HUES64 (cell line): ENCODE data around the gene GSC2.

Experiments used
- H3K27ac ChIP-seq: 2 replicates; pipeline ENCODE4 v1.7.0; 2013; ENCODE audit warnings: low read depth, low read length, inconsistent platforms
- H3K27me3 ChIP-seq: 2 replicates; pipeline ENCODE4 v1.6.1; 2013; ENCODE audit warnings: mild to moderate bottlenecking, low read length; ENCODE audit not compliant: insufficient read depth
- H3K36me3 ChIP-seq: 2 replicates; pipeline ENCODE4 v1.6.1; 2013; ENCODE audit warnings: mild to moderate bottlenecking, low read length; ENCODE audit not compliant: insufficient read depth
- H3K4me1 ChIP-seq: 2 replicates; pipeline ENCODE4 v1.6.1; 2013; ENCODE audit warnings: mild to moderate bottlenecking, low read length, moderate library complexity; ENCODE audit not compliant: insufficient read depth
- H3K4me3 ChIP-seq: 2 replicates; pipeline ENCODE4 v1.5.1; 2013; ENCODE audit warnings: mild to moderate bottlenecking, low read length, moderate library complexity
- H3K9ac ChIP-seq: 2 replicates; pipeline ENCODE4 v1.6.1; 2013; ENCODE audit warnings: mild to moderate bottlenecking, low read depth, low read length
- H3K9me3 ChIP-seq: 2 replicates; pipeline ENCODE4 v1.6.1; 2013; ENCODE audit warnings: low read depth, low read length; ENCODE audit not compliant: insufficient read depth
- WGBS: fragments of 150-250, 120-280 bp; methylation state at CpG from one replicate; pipeline ENCODE4 v1.1.7; 2013; ENCODE audit warnings: missing lambda C conversion rate; 5-methylcytosine and 5-hydroxymethylcytosine counted together

The GSC2 gene

GRCh38 chr22:19183216-19183615 is 33.1 kb upstream of the GSC2 start:
- Histone ChIP-seq H3K36me3 (peaks cover 5% of the 10 kb centered on the region; the same call in 1 of the 2 replicates), H3K27me3 (no peaks in the 10 kb centered on the region), H3K9me3 (no peaks in the 10 kb centered on the region), H3K4me3 (no peak overlapping the region), H3K9ac (no peak overlapping the region), H3K27ac (no peak overlapping the region), H3K4me1 (0 out of 2 replicates have a peak, but pooled peaks cover 4% of the 10 kb centered on the region)
- WGBS = 91% methylated on average over 9 of the region's 9 CpGs

- Histone ChIP-seq H3K4me3 (no peak overlapping the region), H3K27me3 (no peaks in the 10 kb centered on the region), H3K27ac (no peak overlapping the region), H3K36me3 (no peaks in the 10 kb centered on the region), H3K4me1 (0 out of 2 replicates have a peak, but pooled peaks cover 4% of the 10 kb centered on the region), H3K9me3 (no peaks in the 10 kb centered on the region), H3K9ac (no peak overlapping the region)
- WGBS = 72% methylated on average over 9 of the region's 9 CpGs
These were observed 32.5 kb upstream of the GSC2 start for GRCh38 chr22:19182472-19183157.

- Histone ChIP-seq H3K36me3 (peaks cover under 1% of the 10 kb centered on the region; the same call in 1 of the 2 replicates), H3K9ac (no peak overlapping the region), H3K9me3 (no peaks in the 10 kb centered on the region), H3K4me1 (0 out of 2 replicates have a peak, but pooled peaks cover 4% of the 10 kb centered on the region), H3K27me3 (no peaks in the 10 kb centered on the region), H3K4me3 (no peak overlapping the region), H3K27ac (no peak overlapping the region)
- WGBS = 84% methylated on average over 12 of the region's 12 CpGs
These were observed 31.8 kb upstream of the GSC2 start for GRCh38 chr22:19181786-19182471.

DNA sequence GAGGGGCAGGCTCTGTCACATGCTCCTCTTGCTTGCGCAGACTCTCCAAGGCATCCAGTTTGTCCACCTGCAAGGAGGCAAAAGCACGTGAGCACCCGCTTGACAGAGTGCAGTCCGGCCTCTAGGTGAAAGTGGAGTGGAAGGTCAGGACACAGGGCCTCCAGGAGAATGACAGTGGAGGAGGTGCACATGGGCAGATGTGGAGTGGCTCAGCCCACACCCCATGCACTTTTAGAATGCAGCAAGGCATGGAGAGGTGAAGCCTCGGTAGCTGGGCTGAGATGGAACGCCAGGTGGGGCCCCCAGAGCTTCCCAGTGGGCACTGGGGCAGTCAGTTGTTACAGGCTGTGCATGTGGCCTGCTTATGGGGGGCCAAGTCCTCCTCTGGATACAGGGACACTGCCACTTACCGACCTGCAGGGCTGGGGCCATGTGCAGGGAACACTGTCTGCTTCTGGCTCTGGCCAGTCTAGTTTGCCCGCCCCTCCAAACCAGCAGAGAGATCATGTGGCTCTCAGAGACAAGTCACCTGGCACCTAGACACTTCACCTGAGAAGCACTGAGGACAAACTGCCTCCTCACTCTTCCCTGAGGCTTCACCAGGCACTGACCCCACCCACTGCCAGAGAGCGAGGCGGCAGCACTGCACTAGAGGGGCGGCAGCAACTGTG is 30.8 kb upstream of the GSC2 start:
- Histone ChIP-seq H3K4me1 (0 out of 2 replicates have a peak, but pooled peaks cover 4% of the 10 kb centered on the region), H3K4me3 (no peak overlapping the region)

DNA sequence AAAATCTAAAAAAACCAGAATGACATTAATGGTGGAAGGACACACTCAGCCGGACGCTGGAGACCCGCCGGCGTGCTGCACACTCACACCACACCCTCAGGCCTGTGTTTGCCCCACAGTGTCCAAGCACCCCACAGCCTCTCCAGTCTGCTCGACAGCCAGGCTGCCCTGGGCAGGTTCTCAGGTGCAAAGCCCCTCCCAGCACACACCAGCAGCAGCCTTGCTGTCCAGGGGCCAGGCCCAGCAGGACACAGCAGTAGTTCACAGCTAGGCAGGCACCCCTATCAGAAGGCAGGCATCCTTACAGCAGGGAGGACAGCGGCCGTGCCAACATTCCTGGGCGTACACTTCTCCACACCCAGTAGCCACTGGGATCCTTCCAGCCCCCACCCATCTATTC is 30.1 kb upstream of the GSC2 start:
- Histone ChIP-seq H3K4me1 (0 out of 2 replicates have a peak, but pooled peaks cover 4% of the 10 kb centered on the region), H3K9ac (no peak overlapping the region), H3K27me3 (no peaks in the 10 kb centered on the region), H3K27ac (no peak overlapping the region), H3K36me3 (peaks cover 11% of the 10 kb centered on the region; the same call in 1 of the 2 replicates), H3K4me3 (no peak overlapping the region), H3K9me3 (no peaks in the 10 kb centered on the region)
- 90% methylated on average over 9 of the region's 9 CpGs for WGBS

More for the DNA sequence above, 30.8 kb upstream of the GSC2 start:
- WGBS = 93% methylated on average over 11 of the region's 11 CpGs
- Histone ChIP-seq H3K36me3 (peaks cover 5% of the 10 kb centered on the region; the same call in 1 of the 2 replicates), H3K27me3 (no peaks in the 10 kb centered on the region), H3K9ac (no peak overlapping the region), H3K27ac (no peak overlapping the region), H3K9me3 (no peaks in the 10 kb centered on the region)

DNA sequence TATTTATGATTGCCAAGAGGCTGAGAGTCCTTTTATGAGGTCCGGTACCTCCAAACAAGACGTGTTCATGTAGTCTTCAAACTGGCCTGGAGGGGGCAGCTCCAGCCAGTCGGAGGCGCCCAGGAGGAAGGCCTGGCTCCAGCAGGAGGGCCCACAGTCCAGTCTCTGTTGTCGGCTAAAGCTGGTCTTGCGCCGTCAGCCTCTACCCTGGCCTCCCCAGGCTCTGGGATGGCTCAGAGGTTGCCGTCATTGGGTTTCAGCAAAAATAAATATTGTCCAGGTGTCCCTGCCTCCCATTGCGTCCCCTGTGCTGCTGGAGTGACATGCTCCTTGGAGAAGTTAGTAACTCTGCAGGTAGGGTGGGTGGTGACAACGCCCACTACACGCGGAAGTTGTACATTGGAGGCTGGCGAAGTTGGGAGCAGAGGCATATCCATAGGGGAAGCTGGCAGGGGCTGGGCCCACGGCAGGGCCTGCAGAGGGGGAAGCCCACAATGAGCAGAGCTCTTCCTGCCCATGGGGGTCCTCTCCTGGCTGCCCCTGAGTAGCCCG is 29.5 kb upstream of the GSC2 start:
- H3K9me3 ChIP-seq = no peaks in the 10 kb centered on the region
- WGBS = 48% methylated on average over 15 of the region's 15 CpGs
- peak overlapping the region; percentile 80 for H3K9ac ChIP-seq
- H3K27me3 ChIP-seq = no peaks in the 10 kb centered on the region
- H3K27ac ChIP-seq = no peak overlapping the region
- peaks cover 12% of the 10 kb centered on the region; the same call in 1 of the 2 replicates for H3K36me3 ChIP-seq
- H3K4me3 ChIP-seq = peak overlapping the region; percentile 90
- peaks cover 4% of the 10 kb centered on the region; the same call in 1 of the 2 replicates for H3K4me1 ChIP-seq

DNA sequence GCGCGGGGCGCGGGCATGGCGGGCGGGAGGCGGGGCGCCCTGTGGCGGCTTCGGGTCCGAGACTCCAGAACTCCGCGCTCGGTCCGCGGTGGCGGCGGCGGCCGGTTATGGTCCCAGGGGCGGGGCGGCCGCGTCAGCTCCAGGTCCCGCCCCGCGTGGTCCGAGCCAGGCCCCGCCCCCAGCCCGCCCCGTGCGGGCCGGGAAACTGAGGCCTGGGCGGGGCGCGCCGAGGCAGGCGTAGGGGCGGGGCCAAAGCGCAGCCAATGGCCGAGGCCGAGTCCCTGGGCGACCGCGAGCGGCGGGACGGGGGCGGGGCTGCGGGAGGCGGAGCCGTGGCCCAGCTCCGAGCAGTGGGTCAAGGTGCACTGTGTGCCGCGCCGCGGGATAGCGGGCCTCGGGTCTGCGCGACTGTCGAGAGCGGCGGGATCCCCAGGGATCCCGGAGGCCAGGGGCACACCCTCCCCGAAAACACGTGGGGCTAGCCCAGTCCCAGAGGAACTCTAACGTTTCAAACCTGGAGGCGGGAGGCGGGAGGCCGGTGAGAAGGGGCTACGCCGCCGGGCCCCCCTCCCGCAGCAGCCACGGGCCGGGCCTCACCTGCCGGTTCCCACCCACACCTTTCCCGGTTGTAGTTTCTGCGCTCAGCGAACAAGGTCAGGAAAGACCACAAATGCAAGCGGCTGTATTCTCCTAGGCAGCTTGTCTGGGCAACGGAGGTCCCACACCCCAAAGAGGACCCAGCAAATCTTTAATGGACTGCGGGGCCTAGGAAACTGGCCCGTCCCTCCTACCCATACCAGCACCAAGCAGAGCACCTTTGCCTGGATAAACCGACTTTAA is 28.8 kb upstream of the GSC2 start, which contains the start of gene SLC25A1:
SLC25A1 (minus strand) TSS at position 80 of the 840 bp plus-strand sequence; CDS start at position 17, 63 bp downstream.
- H3K27me3 ChIP-seq = no peaks in the 10 kb centered on the region
- peak within 1 kb of the TSS; percentile 73 for H3K27ac ChIP-seq
- peaks cover 4% of the 10 kb centered on the region; the same call in 1 of the 2 replicates for H3K4me1 ChIP-seq
- H3K9ac ChIP-seq = peak within 1 kb of the TSS; percentile 81
- WGBS = under 1% methylated on average over 86 of the region's 86 CpGs
- peak within 1 kb of the TSS; percentile 90 for H3K4me3 ChIP-seq
- H3K9me3 ChIP-seq = no peaks in the 10 kb centered on the region
- H3K36me3 ChIP-seq = peaks cover 12% of the 10 kb centered on the region

DNA sequence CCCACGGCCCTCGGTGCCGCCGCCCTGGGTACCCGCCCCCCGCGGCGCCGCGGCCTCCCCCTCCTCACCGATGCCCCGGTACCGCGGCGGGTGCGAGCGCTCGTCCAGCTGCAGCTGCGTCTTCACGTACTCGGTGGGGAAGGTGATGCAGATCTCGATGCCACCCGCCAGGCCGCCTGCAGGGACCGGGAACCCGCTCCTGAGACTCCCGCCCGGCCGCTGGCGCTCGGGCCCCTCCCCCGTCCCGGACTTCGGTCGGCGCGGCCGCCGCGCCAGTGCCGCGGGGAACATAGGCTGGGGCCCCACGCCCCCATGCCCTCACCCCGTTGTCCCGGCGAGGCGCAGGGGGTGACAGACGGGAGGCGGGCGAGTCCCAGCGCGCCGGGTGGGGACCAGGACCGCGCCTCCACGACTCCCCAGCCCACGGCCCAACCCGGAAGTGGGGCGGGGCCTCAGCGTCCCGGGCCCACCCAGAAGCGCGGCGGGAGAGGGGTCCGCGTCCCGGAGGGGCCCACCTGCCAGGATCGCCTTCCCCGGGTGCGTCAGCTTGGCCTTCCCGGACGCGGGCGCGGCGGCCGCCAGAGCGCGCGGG is 28.1 kb upstream of the GSC2 start:
- Histone ChIP-seq H3K27ac (peak overlapping the region; percentile 73), H3K27me3 (no peaks in the 10 kb centered on the region), H3K4me3 (peak overlapping the region; percentile 90), H3K36me3 (peaks cover 18% of the 10 kb centered on the region), H3K4me1 (peaks cover 4% of the 10 kb centered on the region), H3K9me3 (no peaks in the 10 kb centered on the region), H3K9ac (peak overlapping the region; percentile 81)
- under 1% methylated on average over 80 of the region's 80 CpGs for WGBS

- Histone ChIP-seq H3K4me1 (peaks cover 7% of the 10 kb centered on the region), H3K4me3 (peak overlapping the region; percentile 90), H3K27ac (peak overlapping the region; percentile 25; the same call in 1 of the 2 replicates), H3K27me3 (no peaks in the 10 kb centered on the region), H3K36me3 (peaks cover 18% of the 10 kb centered on the region), H3K9me3 (no peaks in the 10 kb centered on the region), H3K9ac (peak overlapping the region; percentile 81)
- 26% methylated on average over 55 of the region's 55 CpGs for WGBS
These were observed 27.3 kb upstream of the GSC2 start for GRCh38 chr22:19177164-19178064.
